ENCODE results near the gene C10orf95. TPM values are rescaled to one million over a fixed set of nuclear protein-coding genes. Genes with fewer than 3 reads are reported as not detected.

C10orf95 gene, protein sequence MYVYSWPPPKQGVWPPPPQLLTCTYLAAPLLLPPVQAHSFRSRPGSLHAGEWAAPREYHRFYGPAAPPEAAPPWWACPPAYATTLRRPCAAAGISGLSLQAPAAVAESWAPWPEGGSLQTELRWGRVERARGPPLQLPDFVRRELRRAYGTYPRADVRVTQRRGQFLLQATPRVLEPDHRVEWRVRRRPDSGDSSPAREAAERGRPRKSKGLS
- 0.09 to 0.15 TPM in 2 of 5 replicates, not detected in the others for total RNA-seq (2022; extraction: Qiagen RNA extraction; ENCODE audit: low read depth)

DNA sequence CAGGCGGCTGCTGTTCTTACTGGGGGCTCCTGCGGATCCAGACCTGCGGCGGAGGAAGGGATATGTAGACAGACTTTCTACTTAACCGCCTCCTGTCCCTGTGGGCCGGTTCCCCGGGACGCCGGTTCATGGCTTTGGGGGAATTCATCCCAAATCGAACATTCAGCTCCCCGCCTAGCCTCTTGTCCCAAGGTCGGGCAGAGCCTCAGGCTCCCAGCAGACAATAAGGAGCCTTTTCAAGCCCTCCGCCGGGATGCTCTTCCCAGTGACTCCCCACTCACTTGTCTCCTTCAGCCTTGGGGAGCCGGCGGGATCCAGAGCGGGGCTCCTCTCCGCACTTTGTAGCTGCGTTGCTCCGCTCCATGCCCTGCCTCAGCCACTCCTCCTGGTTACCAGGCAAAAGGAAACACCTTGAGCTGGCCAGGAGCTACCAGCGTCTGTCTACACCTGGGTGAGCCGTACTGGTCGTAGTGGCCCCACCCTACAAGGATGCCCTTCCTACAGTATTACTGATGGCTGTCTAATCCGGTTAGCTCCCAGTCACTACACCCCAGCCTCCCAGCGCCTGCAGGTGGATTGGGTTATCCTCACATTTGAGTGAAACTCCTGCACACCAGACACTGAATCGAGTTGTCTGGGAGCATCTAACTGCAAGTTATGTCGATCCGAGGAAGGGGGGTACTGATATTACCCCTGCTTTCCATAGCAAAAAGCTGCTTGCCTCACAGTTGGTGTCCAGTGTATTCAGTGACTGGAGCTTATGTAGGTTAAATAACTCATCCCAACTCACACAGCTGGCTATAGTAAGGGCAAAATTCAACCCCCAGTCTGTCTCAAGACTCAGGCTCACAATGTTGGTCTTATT is at the start of gene C10orf95:
TSS of gene C10orf95 (minus strand) at position 439 of the 865 bp plus-strand sequence. CDS start 450 bp downstream, outside the sequence.

DNA sequence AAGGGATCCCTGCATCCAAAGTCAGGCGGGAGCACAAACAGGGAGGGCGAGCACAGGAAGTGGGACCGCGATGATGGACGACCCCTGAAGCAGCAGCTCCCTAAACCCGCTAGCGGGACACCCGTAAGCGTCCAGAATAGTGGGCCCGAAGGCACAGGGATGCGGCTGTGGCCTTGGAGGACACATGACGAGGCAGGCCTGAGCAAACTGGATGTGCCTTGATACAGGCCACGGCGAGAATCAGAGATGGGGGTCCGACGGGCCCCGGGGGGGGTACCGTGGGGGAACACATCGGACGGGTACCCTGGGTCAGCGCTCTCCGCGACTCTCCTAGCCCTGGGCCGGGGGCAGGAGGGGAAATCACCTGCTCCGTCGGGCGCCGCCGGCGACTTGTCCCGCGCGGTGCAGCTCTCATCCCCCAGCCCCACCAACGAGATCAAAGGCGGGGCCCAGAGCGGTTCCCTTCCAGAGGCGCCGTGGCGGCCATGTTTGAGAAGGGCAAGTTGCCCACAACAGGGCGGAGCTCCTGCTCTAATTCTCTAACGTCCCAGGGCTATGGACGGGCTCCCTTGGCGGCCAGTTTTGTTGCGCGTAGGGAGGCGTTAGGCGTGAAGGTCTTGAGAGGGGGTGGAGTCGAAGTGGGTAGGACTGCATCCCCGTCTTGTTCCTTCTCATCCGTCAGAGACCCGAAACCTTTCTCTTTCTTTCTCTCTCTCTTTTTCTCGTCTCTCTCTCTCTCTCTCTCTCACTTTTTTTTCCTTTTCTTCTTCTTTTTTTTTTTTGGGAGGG is 19.0 kb downstream of the C10orf95 start, which contains the start of gene CUEDC2:
TSS of gene CUEDC2 (minus strand) at position 413 of the 789 bp plus-strand sequence. CDS start 7,386 bp downstream, outside the sequence.

DNA sequence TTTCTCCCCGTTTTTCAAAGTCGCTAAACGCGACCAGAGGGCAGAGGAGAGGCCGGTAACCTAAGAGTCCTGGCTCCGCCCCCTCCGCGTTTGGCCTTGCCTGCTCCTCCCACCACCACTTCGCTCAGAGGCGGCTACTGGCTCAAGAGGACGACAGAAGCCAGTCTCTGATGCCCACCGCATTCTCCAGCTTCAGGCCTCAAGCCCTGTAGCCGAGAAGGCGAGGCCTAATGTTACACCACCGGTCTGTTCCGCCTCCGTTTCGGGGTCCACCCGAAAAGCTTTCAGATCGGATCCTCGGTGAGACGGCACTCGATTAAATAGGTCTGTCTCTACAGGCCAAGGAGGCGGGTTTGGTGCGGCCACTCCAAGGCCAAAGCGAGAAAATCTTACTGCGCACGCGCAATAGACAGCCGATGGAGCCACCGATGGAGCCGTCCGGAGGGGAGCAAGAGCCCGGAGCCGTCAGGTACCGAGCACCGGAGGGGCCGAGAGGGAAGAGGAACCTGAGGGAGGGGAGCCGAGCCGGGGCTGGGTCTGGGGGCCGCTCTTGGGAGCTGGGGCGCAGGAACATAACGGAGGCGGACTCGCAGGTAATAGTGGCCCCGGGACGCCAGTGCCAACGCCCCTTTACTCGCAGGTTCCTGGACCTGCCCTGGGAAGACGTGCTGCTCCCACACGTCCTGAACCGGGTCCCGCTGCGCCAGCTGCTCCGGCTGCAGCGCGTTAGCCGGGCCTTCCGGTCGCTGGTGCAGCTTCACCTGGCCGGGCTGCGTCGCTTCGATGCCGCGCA is 30.4 kb downstream of the C10orf95 start, which contains the start of gene FBXL15:
TSS of gene FBXL15 (plus strand) at position 123 of the 793 bp plus-strand sequence. CDS start at position 417, 294 bp downstream.

DNA sequence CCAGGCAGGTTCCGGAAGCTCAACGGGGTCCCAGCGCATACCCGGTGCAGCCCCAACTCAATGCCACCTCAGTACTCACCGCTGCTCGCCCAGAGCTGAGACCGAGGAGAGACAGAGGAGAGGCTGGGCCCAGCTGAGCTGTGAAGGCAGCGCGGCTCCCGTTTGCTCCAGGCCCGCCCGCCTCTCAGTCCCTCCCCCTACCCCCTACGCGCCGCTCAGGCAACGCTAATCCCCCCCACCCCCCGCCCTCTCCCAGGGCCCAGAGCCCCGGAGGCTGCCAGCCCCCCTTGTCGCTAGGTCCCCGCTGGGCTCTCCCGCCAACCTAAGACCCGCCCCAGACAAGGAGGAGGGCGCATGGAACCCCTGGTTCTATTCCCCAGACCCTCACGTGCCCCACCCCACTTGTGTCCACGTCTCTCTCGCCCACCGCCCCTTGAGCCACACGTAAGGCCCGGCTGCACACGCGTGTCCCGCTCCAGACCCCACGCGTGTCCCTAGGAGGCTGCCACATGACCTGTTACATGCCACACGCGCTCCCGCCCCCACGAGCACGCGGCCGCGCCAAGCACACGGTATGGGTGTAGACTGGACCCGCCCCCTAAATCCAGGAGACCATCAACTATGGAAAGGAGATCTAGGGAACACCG is 32.6 kb downstream of the C10orf95 start, which contains the start of gene PSD:
TSS of gene PSD (minus strand) at position 164 of the 647 bp plus-strand sequence. CDS start 1,747 bp downstream, outside the sequence.

Other genes with a start within 250 kb of the C10orf95 start
- gene ELOVL3, start 225.2 kb downstream of the C10orf95 start, total RNA-seq (2022; extraction: Qiagen RNA extraction; ENCODE audit: low read depth), result 0.10 to 0.27 TPM (median 0.25 TPM) in 5 replicates
- 0.27 to 0.38 TPM (median 0.29 TPM) in 4 of 5 replicates, not detected in the other for gene PITX3, start 210.0 kb downstream of the C10orf95 start, total RNA-seq (2022; extraction: Qiagen RNA extraction; ENCODE audit: low read depth)
- 19.6 to 24.9 TPM (median 24.4 TPM) in 5 replicates for gene GBF1, start 206.0 kb downstream of the C10orf95 start, total RNA-seq (2022; extraction: Qiagen RNA extraction; ENCODE audit: low read depth)
- 59.6 to 105 TPM (median 82.4 TPM) in 5 replicates for gene NFKB2, start 55.8 kb downstream of the C10orf95 start, total RNA-seq (2022; extraction: Qiagen RNA extraction; ENCODE audit: low read depth)
- 0.15 to 0.78 TPM (median 0.51 TPM) in 5 replicates for gene PSD, start 32.8 kb downstream of the C10orf95 start, total RNA-seq (2022; extraction: Qiagen RNA extraction; ENCODE audit: low read depth)
- gene FBXL15, start 30.7 kb downstream of the C10orf95 start, total RNA-seq (2022; extraction: Qiagen RNA extraction; ENCODE audit: low read depth), result 6.2 to 11.3 TPM (median 9.1 TPM) in 5 replicates
- 60.2 to 70.4 TPM (median 63.3 TPM) in 5 replicates for gene CUEDC2, start 19.0 kb downstream of the C10orf95 start, total RNA-seq (2022; extraction: Qiagen RNA extraction; ENCODE audit: low read depth)
- 86.9 to 93.4 TPM (median 90.3 TPM) in 5 replicates for gene ACTR1A, start 51.2 kb upstream of the C10orf95 start, total RNA-seq (2022; extraction: Qiagen RNA extraction; ENCODE audit: low read depth)
- gene SUFU, start 52.4 kb upstream of the C10orf95 start, total RNA-seq (2022; extraction: Qiagen RNA extraction; ENCODE audit: low read depth), result 5.3 to 8.2 TPM (median 7.3 TPM) in 5 replicates
- 39.2 to 45.2 TPM (median 43.4 TPM) in 5 replicates for gene TRIM8, start 192.9 kb upstream of the C10orf95 start, total RNA-seq (2022; extraction: Qiagen RNA extraction; ENCODE audit: low read depth)

All from A549 treated with RU486 at 1 μM for 4 hours (cell line).